Neural progenitor cell (in vitro differentiated cells): ENCODE results near the gene NADSYN1.

Experiments
- CTCF ChIP-seq: fragments of 200-600 bp; sonication (generic); IDR thresholded peaks from 2 replicates; pipeline ENCODE4 v1.5.1; 2017; ENCODE audit warnings: antibody characterized with exemption, mild to moderate bottlenecking
- EZH2 ChIP-seq: fragments of 200-600 bp; sonication (generic); IDR thresholded peaks from 2 replicates; pipeline ENCODE4 v1.6.1; 2017; ENCODE audit warnings: antibody characterized with exemption, mild to moderate bottlenecking, moderate library complexity
- EZH2phosphoT487 ChIP-seq: fragments of 200-600 bp; sonication (generic); IDR thresholded peaks from 2 replicates; pipeline ENCODE4 v1.6.1; 2017; ENCODE audit warnings: antibody characterized with exemption

DNA sequence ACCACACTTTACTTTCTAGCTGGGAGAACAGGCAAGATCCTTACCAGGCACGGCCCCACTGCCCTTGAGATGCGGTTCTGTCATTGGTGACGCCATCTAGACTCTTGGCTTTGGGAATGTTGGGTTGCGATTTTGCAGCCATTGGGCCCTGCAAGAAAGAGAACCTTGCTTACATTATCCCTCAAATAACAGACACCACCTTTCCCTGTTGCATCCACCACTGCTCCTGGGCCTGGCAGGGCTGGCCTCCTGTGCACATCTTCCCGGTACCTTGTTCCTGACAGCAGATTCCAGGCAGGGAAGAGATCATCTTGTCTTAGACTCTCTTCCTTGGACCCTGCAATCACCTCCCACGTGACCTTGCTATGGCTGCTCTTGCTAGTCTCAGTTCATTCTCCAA lies 8.2 kb upstream of the NADSYN1 start:
- TF ChIP-seq EZH2, result no peak
- TF ChIP-seq CTCF, result no peak
- no peak for TF ChIP-seq EZH2phosphoT487
